ENCODE results near the gene HTR1D.

The HTR1D gene

DNA sequence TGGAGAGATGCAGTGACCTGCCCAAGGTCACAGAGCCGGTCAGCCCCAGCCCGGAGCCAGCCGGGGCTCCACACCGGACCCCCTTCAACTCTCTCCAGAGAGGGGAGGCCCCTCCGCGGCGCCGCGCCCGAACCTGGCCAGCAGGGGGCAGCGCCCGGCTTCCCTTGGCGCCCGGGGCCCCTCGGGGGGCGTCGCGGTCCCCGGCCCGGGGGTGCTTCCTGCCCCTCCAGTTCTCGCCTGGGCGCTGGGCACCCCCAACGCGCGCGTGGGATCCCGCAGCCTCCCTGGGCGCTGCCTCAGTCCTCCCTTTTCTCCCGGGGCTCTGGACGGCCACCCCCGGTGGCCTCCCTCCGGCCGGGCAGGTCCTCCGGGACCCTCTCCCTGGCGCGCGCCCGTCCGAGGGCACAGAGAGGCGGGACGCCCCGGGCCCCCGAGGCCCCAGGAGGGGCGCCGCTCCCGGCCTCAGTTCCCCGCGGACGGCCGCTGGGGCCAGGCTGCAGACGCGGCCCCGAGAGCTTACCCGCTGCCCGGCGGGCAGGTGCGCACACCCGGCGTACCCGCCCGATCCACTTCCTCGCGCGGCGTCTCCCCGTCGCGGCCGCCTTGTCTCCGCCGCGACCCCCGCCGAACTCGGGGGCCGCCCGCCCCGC is 406 bp downstream of the HTR1D start:
- no peak overlapping the region; the same call in 1 of the 2 replicates for H3K4me3 ChIP-seq (ENCODE audit: low read depth, low read length)
- no peak for DNase-seq (ENCODE audit: low read depth)

DNA sequence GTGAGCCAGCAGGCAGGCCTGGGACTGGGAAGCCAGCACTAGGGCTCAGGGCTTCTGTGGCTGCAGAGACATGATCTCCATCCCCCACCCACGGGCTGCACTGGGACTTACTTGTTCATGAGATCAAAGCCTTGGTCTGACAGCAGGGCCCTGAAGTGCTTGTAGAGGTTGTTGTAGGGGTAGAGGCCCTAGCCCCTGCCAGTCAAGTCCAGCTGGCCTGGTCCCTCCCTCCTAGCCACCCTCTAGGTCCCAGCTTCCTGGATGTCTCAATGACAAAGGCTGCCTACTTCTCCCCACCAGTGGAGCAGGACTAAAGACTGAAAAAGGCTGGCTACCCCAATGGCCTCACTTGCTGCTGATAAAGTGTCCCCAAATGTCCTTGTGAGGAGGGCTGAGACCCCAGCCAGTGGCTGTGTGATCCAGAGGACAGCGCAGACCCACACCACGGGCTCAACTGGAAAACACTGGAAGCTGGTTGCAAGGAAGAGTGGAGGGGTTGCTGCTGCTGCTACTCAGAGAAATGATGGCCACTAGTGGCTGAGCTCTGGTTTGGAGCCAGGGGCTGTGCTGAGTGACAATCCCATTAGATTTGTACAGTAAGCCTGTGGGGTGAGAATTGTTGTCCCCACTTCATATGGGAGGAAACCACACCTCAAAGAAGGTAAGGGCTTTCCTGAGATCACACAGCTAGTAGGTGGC is 1.4 kb downstream of the HTR1D start:
- TF ChIP-seq, protein P1, sequence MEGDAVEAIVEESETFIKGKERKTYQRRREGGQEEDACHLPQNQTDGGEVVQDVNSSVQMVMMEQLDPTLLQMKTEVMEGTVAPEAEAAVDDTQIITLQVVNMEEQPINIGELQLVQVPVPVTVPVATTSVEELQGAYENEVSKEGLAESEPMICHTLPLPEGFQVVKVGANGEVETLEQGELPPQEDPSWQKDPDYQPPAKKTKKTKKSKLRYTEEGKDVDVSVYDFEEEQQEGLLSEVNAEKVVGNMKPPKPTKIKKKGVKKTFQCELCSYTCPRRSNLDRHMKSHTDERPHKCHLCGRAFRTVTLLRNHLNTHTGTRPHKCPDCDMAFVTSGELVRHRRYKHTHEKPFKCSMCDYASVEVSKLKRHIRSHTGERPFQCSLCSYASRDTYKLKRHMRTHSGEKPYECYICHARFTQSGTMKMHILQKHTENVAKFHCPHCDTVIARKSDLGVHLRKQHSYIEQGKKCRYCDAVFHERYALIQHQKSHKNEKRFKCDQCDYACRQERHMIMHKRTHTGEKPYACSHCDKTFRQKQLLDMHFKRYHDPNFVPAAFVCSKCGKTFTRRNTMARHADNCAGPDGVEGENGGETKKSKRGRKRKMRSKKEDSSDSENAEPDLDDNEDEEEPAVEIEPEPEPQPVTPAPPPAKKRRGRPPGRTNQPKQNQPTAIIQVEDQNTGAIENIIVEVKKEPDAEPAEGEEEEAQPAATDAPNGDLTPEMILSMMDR (IDR thresholded peaks at IDR 0.05; ENCODE audit: control insufficient read depth, extremely low read depth, insufficient read depth), result no peak
- no peak overlapping the region for H3K4me3 ChIP-seq (ENCODE audit: low read depth, low read length)
- no peak for DNase-seq (ENCODE audit: low read depth)

More for the DNA sequence above, 406 bp downstream of the HTR1D start:
- TF ChIP-seq, protein P1 (IDR thresholded peaks at IDR 0.05; ENCODE audit: control insufficient read depth, extremely low read depth, insufficient read depth), result peak; percentile 28; the same call in 1 of the 2 replicates

DNA sequence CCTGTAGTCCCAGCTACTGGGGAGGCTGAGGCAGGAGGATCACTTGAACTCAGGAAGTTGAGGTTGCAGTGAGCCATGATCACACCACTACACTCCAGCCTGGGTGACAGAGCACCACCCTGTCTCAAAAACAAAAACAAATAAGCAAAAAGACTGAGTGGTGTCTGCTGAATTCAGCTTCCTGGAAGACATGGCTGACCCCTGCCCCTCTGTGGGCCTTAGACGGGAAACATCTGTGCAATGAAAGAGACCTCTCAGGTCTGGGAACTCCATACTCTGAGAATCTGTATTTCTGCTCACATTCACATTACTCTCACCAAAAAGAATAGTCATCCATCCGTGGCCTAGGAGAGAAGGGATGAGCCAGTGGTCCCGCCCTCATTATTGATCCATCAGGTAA is 2.0 kb downstream of the HTR1D start:
- TF ChIP-seq, protein P1 (IDR thresholded peaks at IDR 0.05; ENCODE audit: control insufficient read depth, extremely low read depth, insufficient read depth), result no peak
- no peak overlapping the region for H3K4me3 ChIP-seq (ENCODE audit: low read depth, low read length)
- DNase-seq (ENCODE audit: low read depth), result no peak

DNA sequence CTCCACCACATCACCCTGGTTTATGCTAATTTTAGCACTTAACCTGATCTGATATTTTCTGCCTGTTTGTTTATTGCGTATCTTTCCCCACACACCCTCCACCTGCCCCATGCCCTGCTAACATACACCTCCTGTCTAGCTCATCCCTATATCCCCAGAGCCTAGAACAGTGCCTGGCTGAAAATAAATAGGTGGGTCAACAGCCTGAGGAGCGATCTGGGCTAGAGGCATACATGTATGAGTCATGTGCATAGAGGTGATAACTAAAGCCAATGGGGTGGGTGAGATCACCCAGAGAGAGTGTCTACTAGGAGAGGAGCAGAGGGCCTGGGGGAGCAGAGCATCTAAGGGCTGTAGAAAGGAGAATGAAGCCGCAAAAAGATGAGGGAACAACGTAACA is 2.7 kb downstream of the HTR1D start:
- TF ChIP-seq, protein P1 (IDR thresholded peaks at IDR 0.05; ENCODE audit: control insufficient read depth, extremely low read depth, insufficient read depth), result no peak

DNA sequence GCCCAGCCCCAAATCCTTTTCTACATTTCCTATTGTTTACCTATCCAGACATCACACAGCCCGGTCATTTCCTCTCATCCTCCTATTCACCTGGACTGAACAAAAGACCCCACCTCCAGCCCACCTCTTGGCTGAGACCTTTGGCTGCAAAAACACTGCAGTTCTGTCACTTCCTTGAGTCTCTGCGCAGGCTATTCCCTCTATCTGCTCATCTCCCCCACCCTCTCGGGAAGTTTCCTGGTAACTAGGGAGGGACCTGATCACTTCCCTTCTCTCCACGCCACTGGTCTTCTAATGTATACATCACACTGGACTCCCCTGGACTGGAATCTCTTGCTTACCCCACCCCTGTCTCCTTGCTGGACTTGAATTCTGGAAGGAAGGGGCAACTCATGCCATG is 5.3 kb downstream of the HTR1D start:
- no peak for DNase-seq (ENCODE audit: low read depth)
- TF ChIP-seq, protein P1 (IDR thresholded peaks at IDR 0.05; ENCODE audit: control insufficient read depth, extremely low read depth, insufficient read depth), result no peak
- no peak overlapping the region for H3K4me3 ChIP-seq (ENCODE audit: low read depth, low read length)

More for the DNA sequence above, 2.7 kb downstream of the HTR1D start:
- DNase-seq (ENCODE audit: low read depth), result no peak
- no peak overlapping the region for H3K4me3 ChIP-seq (ENCODE audit: low read depth, low read length)

DNA sequence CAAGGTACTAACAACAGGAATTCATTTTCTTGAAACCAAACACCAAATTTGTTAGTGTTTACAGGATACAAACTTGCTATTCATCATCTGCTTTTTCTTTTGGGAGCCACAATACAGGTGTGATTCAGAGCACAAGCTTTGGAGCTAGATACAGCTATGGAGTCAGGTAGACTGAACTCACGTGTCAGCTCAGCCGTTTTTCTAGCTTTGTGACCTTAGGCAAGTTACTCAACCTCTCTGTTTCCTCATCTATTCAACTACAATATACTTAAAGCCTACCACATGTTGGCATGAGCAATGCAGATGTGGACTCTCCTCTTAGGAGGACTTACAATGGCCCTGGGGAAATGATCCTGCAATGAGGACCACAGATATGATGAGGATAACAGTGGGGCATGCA is 6.3 kb downstream of the HTR1D start:
- no peak for DNase-seq (ENCODE audit: low read depth)
- TF ChIP-seq, protein P1 (IDR thresholded peaks at IDR 0.05; ENCODE audit: control insufficient read depth, extremely low read depth, insufficient read depth), result no peak

More for the DNA sequence above, 6.3 kb downstream of the HTR1D start:
- no peak overlapping the region for H3K4me3 ChIP-seq (ENCODE audit: low read depth, low read length)
